K562 (cell line): ENCODE results near the gene RANBP3. TPM values are rescaled to one million over a fixed set of nuclear protein-coding genes. Genes with fewer than 3 reads are reported as not detected.

Source experiments
- ARID3A ChIP-seq: IDR thresholded peaks from 2 replicates; pipeline ENCODE4 v1.6.1; 2012; ENCODE audit warnings: low read depth, low read length, improper control_type of control experiment, borderline replicate concordance
- CBFA2T2 ChIP-seq: fragments of 450-650 bp; conservative IDR thresholded peaks from 2 replicates; pipeline ENCODE4 v1.6.1; 2017; ENCODE audit warnings: mild to moderate bottlenecking
- CC2D1A ChIP-seq: fragments of 450-650 bp; IDR thresholded peaks from 2 replicates; pipeline ENCODE4 v1.6.1; 2017; ENCODE audit warnings: mild to moderate bottlenecking
- CHCHD3 ChIP-seq: fragments of 250-450 bp; sonication (Bioruptor Pico); IDR thresholded peaks from 2 replicates; pipeline ENCODE4 v2.1.2; 2022; ENCODE audit warnings: mild to moderate bottlenecking
- CHD1 ChIP-seq: fragments of 200-600 bp; sonication (generic); IDR thresholded peaks from one replicate; pipeline ENCODE4 v1.6.1; 2012; ENCODE audit warnings: mild to moderate bottlenecking, moderate library complexity, low read length, inconsistent platforms
- DDX20 ChIP-seq: fragments of 450-650 bp; IDR thresholded peaks from 2 replicates; pipeline ENCODE4 v1.6.1; 2016; ENCODE audit warnings: missing genetic modification characterization, low read depth, mild to moderate bottlenecking, missing compliant biosample characterization, moderate library complexity
- SMAD2 ChIP-seq: fragments of 150-350 bp; IDR thresholded peaks from 2 replicates; pipeline ENCODE4 v1.6.1; 2014; ENCODE audit warnings: low read depth, mild to moderate bottlenecking, low read length
- TGIF2 ChIP-seq: sonication (generic); formaldehyde crosslinking; IDR thresholded peaks from 2 replicates; pipeline ENCODE4 v1.8.1; 2022; ENCODE audit warnings: mild to moderate bottlenecking, missing genetic modification reagents, moderate library complexity
- U2AF1 ChIP-seq: fragments of 200-400 bp; formaldehyde crosslinking; optimal IDR thresholded peaks from 2 replicates; pipeline ENCODE3; 2017; ENCODE audit warnings: mild to moderate bottlenecking, low read depth, low read length, moderate library complexity
- ZBTB40 ChIP-seq, 2 experiments: fragments of 450-650 bp in 1 of 2; sonication (generic) in 1 of 2; formaldehyde crosslinking in 1 of 2; IDR thresholded peaks; 2 replicates each; pipeline versions ENCODE4 v1.7.1 to v1.9.0; 2016 to 2022; ENCODE audit warnings: inconsistent platforms in 1 of 2, mild to moderate bottlenecking in 1 of 2, missing genetic modification reagents in 1 of 2
- ZBTB7A ChIP-seq: IDR thresholded peaks from 2 replicates; pipeline ENCODE4 v1.6.1; 2011; ENCODE audit warnings: low read depth, mild to moderate bottlenecking, low read length, moderate library complexity, borderline replicate concordance; ENCODE audit not compliant: control insufficient read depth
- polyA plus RNA-seq, 8 experiments: library from polyadenylated mRNA; depleted of rRNA in 4 of 8; stranded (reverse) in 5 of 8; unstranded in 3 of 8; fragments of >200 nt; fragmentation: Nextera tagmentation in 2 of 8; fragmentation: Illumina TruSeq in 1 of 8; extraction: Ambion mirVana in 2 of 8; extraction: Trizol in 1 of 8; gene quantifications; 2 replicates each; pipeline versions ENCODE4 v1.2.1 to v1.2.3, GENCODE V29; 2011 to 2014; ENCODE audit warnings: inconsistent platforms in 1 of 8, missing spikeins in 1 of 8
- total RNA-seq, 7 experiments: library from RNA; depleted of rRNA in 6 of 7; stranded (reverse); fragments of >200 nt in 6 of 7; fragmentation: Illumina TruSeq in 2 of 7; extraction: Trizol in 2 of 7; gene quantifications; 2 replicates each; pipeline versions ENCODE4 v1.2.1 to v1.2.3, GENCODE V29; 2011 to 2021; ENCODE audit warnings: low replicate concordance in 1 of 7

RANBP3 gene
- total and polyA plus RNA-seq, 9 of the 15 experiments (the other 6 are each of a cell fraction or from before 2014, with no cell fraction given) = 0.90 to 95.1 (median 63.2) TPM

DNA sequence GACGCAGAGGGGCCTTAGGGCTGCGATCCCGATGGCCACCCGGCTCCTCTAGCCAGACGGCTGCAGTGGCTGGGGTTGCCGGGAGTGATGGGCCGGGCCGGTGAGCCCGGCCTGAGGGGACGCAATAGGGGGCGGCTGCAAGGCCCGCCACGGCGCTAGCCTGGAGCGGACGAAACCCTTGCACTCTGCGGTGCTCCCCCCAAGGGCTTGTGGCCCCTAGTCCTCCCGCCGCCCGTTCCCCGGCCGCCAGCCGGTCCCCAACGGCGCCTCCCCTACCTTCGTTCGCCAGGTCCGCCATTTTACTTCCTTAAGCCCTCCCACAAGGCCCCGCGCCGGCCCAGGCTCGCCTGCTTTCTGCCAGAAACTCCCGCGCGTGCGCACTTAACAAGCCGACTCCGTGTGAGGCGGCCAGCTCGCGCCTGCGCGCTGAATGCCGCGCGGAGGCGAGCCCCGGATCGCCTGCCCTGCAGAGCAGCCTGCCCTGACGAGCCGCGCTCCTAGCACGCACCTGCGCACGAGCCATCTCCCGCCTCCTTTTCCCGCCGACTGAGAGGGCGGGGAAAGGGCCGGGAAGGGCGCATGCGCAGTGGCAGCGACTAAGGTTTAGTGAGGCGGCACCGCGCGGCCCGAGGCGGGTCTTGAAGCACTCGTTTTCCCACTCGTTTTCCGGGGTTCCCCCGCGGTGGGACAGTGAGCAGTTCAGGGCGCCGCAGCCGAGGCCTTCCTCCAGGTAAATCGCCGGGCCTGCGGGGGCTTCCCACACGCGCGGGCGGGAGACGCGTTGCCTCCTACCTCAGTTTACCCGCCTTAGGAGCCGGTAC is at the start of gene RANBP3 (continued):
- no peak for TF ChIP-seq ARID3A
- peak; percentile 88 for TF ChIP-seq CHD1
- no peak for TF ChIP-seq DDX20 (tag)
- no peak for TF ChIP-seq CC2D1A
- no peak; the same call in 1 of the 2 replicates for TF ChIP-seq ZBTB40 (IDR thresholded peaks at IDR 0.05)
- peak; percentile 67; the same call in 1 of the 2 replicates for TF ChIP-seq ZBTB40 (CRISPR knock-in tag; IDR thresholded peaks at IDR 0.05)
- no peak for TF ChIP-seq SMAD2
- no peak for TF ChIP-seq CBFA2T2
- no peak for TF ChIP-seq U2AF1
- no peak for TF ChIP-seq TGIF2
- no peak for TF ChIP-seq CHCHD3 (CRISPR knock-in tag)
- TF ChIP-seq ZBTB7A = peak; percentile 40; the same call in 1 of the 2 replicates
